Urinary bladder (tissue), 4 donors: ENCODE data around the gene DEFB112. TPM values are rescaled to one million over a fixed set of nuclear protein-coding genes. Genes with fewer than 3 reads are reported as not detected.

Source experiments
- DNase-seq: peaks from one replicate; pipeline ENCODE4 v3.0.0-alpha.2; 2015; ENCODE audit errors: extremely low spot score
- H3K27ac ChIP-seq: one replicate; pipeline ENCODE4 v1.5.1; 2013; ENCODE audit warnings: low read depth, mild to moderate bottlenecking, moderate library complexity
- H3K36me3 ChIP-seq: one replicate; pipeline ENCODE4 v1.6.1; 2013; ENCODE audit warnings: mild to moderate bottlenecking, moderate library complexity; ENCODE audit not compliant: insufficient read depth
- H3K4me1 ChIP-seq: one replicate; pipeline ENCODE4 v1.6.1; 2013; ENCODE audit warnings: mild to moderate bottlenecking, moderate library complexity; ENCODE audit not compliant: insufficient read depth
- H3K4me3 ChIP-seq: one replicate; pipeline ENCODE4 v1.5.1; 2013; ENCODE audit warnings: low read depth, low read length
- WGBS: extraction: QIAGEN DNeasy Blood & Tissue Kit; methylation state at CpG from one replicate; pipeline ENCODE4 v1.1.7; 2013; 5-methylcytosine and 5-hydroxymethylcytosine counted together
- polyA plus RNA-seq: library from polyadenylated mRNA; stranded (reverse); fragments of 200-250 nt; gene quantifications from one replicate; pipeline ENCODE4 v1.2.3, GENCODE V29; 2013
- total RNA-seq: library from RNA; depleted of rRNA; stranded (reverse); fragments of >200 nt; gene quantifications from one replicate; pipeline ENCODE4 v1.2.3, GENCODE V29; 2014
- donor health status: healthy with polysubstance abuse.
- donor health status: healthy.

The DEFB112 gene
- total and polyA plus RNA-seq, 2 donors: not detected

- DNase-seq: no peak
- Histone ChIP-seq H3K36me3 (no peaks in the 10 kb centered on the region), H3K4me3 (no peak overlapping the region), H3K4me1 (no peaks in the 10 kb centered on the region), H3K27ac (no peak overlapping the region)
- 73% methylated on average over 1 of the region's 1 CpG for WGBS
These were observed 6.5 kb upstream of the DEFB112 start for GRCh38 chr6:50056242-50056641.

DNA sequence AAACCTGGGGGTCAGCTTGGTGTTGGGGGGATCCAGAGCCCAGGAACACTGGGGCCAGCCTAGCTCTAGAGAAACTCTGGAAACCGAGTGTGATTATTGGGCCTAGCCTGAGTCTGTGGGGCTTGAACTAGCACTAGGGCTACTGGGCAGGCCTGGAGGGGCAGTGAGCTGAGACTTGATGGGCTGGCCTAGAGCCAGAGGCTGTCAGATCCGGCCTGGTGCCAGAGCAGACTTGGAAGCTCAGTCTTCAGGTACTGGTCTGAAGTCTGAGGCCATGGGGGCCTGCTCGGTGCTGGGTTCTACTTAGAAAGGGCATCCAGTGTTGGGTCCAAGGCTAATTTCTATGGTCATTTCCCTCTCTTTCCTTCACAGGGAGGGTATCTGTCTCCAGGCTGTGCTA lies 2.7 kb downstream of the DEFB112 start:
- no peak for DNase-seq

GRCh38 chr6:50030777-50031562 lies 18.8 kb downstream of the DEFB112 start:
- DNase-seq: no peak
- H3K4me1 ChIP-seq: no peaks in the 10 kb centered on the region
- no peak overlapping the region for H3K4me3 ChIP-seq
- WGBS: 48% methylated on average over 18 of the region's 18 CpGs
- no peaks in the 10 kb centered on the region for H3K36me3 ChIP-seq
- H3K27ac ChIP-seq: no peak overlapping the region

More for the DNA sequence above, 2.7 kb downstream of the DEFB112 start:
- no peaks in the 10 kb centered on the region for H3K4me1 ChIP-seq
- H3K27ac ChIP-seq: no peak overlapping the region
- H3K4me3 ChIP-seq: no peak overlapping the region
- H3K36me3 ChIP-seq: no peaks in the 10 kb centered on the region
- 71% methylated on average over 3 of the region's 3 CpGs for WGBS

GRCh38 chr6:50030350-50030749 lies 19.4 kb downstream of the DEFB112 start:
- H3K4me3 ChIP-seq: no peak overlapping the region
- WGBS: 86% methylated on average over 14 of the region's 14 CpGs
- no peak overlapping the region for H3K27ac ChIP-seq
- no peak for DNase-seq
- no peaks in the 10 kb centered on the region for H3K36me3 ChIP-seq
- no peaks in the 10 kb centered on the region for H3K4me1 ChIP-seq

GRCh38 chr6:50025258-50025657 lies 24.5 kb downstream of the DEFB112 start:
- no peak overlapping the region for H3K4me3 ChIP-seq
- H3K27ac ChIP-seq: no peak overlapping the region
- WGBS: 87% methylated on average over 4 of the region's 4 CpGs
- no peaks in the 10 kb centered on the region for H3K4me1 ChIP-seq
- no peak for DNase-seq
- no peaks in the 10 kb centered on the region for H3K36me3 ChIP-seq

GRCh38 chr6:50021894-50022293 lies 27.8 kb downstream of the DEFB112 start, which contains the start of gene DEFB110:
Gene DEFB110, minus strand, starts transcription at chr6:50021994. Its CDS starts 59 bp downstream, at chr6:50021935.
- H3K4me3 ChIP-seq: no peak within 1 kb of the TSS
- DNase-seq: no peak
- H3K36me3 ChIP-seq: no peaks in the 10 kb centered on the region
- H3K27ac ChIP-seq: no peak within 1 kb of the TSS
- no peaks in the 10 kb centered on the region for H3K4me1 ChIP-seq

GRCh38 chr6:50007819-50008218 lies 41.9 kb downstream of the DEFB112 start:
- DNase-seq: no peak
- no peaks in the 10 kb centered on the region for H3K36me3 ChIP-seq
- H3K4me3 ChIP-seq: no peak overlapping the region
- no peak overlapping the region for H3K27ac ChIP-seq
- H3K4me1 ChIP-seq: no peaks in the 10 kb centered on the region
- 74% methylated on average over 3 of the region's 3 CpGs for WGBS

DNA sequence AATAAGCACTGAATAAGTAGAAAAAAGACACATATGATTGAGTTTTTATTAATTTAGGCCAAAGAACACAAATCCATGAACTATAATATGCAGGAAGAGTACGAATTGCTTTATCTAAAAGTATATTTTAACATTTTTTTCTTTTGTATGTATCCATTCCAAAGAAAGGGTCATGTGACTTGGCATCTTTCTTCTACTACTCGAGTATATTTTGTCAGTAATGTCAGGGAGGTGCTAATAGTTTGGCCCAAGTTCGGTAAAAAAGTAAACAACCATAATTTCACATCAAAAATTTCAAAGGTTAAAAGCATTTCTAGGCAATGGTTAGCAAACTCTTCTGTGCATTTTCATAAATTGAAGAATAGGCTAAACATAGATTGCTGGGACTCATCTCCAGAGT lies 46.6 kb downstream of the DEFB112 start:
- no peak for DNase-seq
- H3K4me1 ChIP-seq: no peaks in the 10 kb centered on the region
- 51% methylated on average over 3 of the region's 3 CpGs for WGBS
- no peaks in the 10 kb centered on the region for H3K36me3 ChIP-seq
- H3K4me3 ChIP-seq: no peak overlapping the region
- H3K27ac ChIP-seq: no peak overlapping the region

- no peak overlapping the region for H3K4me3 ChIP-seq
- no peaks in the 10 kb centered on the region for H3K4me1 ChIP-seq
- no peak overlapping the region for H3K27ac ChIP-seq
- no peaks in the 10 kb centered on the region for H3K36me3 ChIP-seq
- no peak for DNase-seq
These were observed 54.5 kb downstream of the DEFB112 start for GRCh38 chr6:49995278-49995677.

Other genes starting within 250 kb of the DEFB112 start
- not detected for gene CRISP1, start 183.4 kb downstream of the DEFB112 start, total RNA-seq
- not detected for gene CRISP1, start 183.4 kb downstream of the DEFB112 start, polyA plus RNA-seq
- not detected for gene DEFB114, start 85.8 kb downstream of the DEFB112 start, total RNA-seq
- not detected for gene DEFB114, start 85.8 kb downstream of the DEFB112 start, polyA plus RNA-seq
- gene DEFB113, start 80.3 kb downstream of the DEFB112 start, total RNA-seq: not detected
- gene DEFB113, start 80.3 kb downstream of the DEFB112 start, polyA plus RNA-seq: not detected
- gene DEFB110, start 27.9 kb downstream of the DEFB112 start, total RNA-seq: not detected
- gene DEFB110, start 27.9 kb downstream of the DEFB112 start, polyA plus RNA-seq: not detected